ENCODE measurements around the gene INHBA. TPM values are rescaled to one million over a fixed set of nuclear protein-coding genes. Genes with fewer than 3 reads are reported as not detected.

Gene INHBA
- total RNA-seq, 2 experiments from 2014 or later, result not detected

- no peak overlapping the region for H3K27ac Mint-ChIP-seq
- ChIA-PET POLR2A (no interaction called here), CTCF (no interaction called here)
- no peak overlapping the region for H3K4me3 Mint-ChIP-seq
- no peaks in the 10 kb centered on the region for H3K9me3 Mint-ChIP-seq
- H3K36me3 Mint-ChIP-seq (ENCODE audit: low read depth), result no peaks in the 10 kb centered on the region
- H3K27me3 Mint-ChIP-seq, result peaks cover 5% of the 10 kb centered on the region
- DNase-seq, result no peak
- no peaks in the 10 kb centered on the region for H3K4me1 Mint-ChIP-seq
These were observed 10.6 kb downstream of the INHBA start for GRCh38 chr7:41692251-41692650.

GRCh38 chr7:41691286-41692190 is 11.4 kb downstream of the INHBA start:
- H3K4me1 Mint-ChIP-seq, result no peaks in the 10 kb centered on the region
- H3K27me3 Mint-ChIP-seq, result peaks cover 5% of the 10 kb centered on the region
- H3K4me3 Mint-ChIP-seq, result no peak overlapping the region
- H3K9me3 Mint-ChIP-seq, result no peaks in the 10 kb centered on the region
- H3K36me3 Mint-ChIP-seq (ENCODE audit: low read depth), result no peaks in the 10 kb centered on the region
- ChIA-PET CTCF (interaction anchor here (0.8 kb wide), 1 partner anchor 833 kb away, joined by 5 read pairs; no protein-coding TSS in a partner anchor), POLR2A (no interaction called here)
- DNase-seq, result no peak
- no peak overlapping the region for H3K27ac Mint-ChIP-seq

- Mint-ChIP-seq H3K36me3 (ENCODE audit: low read depth) (no peaks in the 10 kb centered on the region), H3K27ac (no peak overlapping the region), H3K27me3 (peaks cover 2% of the 10 kb centered on the region), H3K9me3 (no peaks in the 10 kb centered on the region), H3K4me3 (no peak overlapping the region), H3K4me1 (no peaks in the 10 kb centered on the region)
- DNase-seq, result no peak
- ChIA-PET POLR2A (no interaction called here), CTCF (no interaction called here)
These were observed 13.1 kb downstream of the INHBA start for GRCh38 chr7:41689815-41690214.

- H3K36me3 Mint-ChIP-seq (ENCODE audit: low read depth), result no peaks in the 10 kb centered on the region
- H3K4me1 Mint-ChIP-seq, result no peaks in the 10 kb centered on the region
- ChIA-PET POLR2A (no interaction called here), CTCF (no interaction called here)
- no peak overlapping the region for H3K27ac Mint-ChIP-seq
- no peak for DNase-seq
- no peak overlapping the region for H3K4me3 Mint-ChIP-seq
- H3K9me3 Mint-ChIP-seq, result no peaks in the 10 kb centered on the region
- H3K27me3 Mint-ChIP-seq, result peaks cover 4% of the 10 kb centered on the region
These were observed 14.0 kb downstream of the INHBA start for GRCh38 chr7:41688906-41689305.

GRCh38 chr7:41688012-41688625 is 14.8 kb downstream of the INHBA start:
- no peak for DNase-seq
- peaks cover 4% of the 10 kb centered on the region for H3K27me3 Mint-ChIP-seq
- no peak overlapping the region for H3K4me3 Mint-ChIP-seq
- ChIA-PET POLR2A (no interaction called here), CTCF (no interaction called here)
- no peaks in the 10 kb centered on the region for H3K36me3 Mint-ChIP-seq (ENCODE audit: low read depth)
- H3K4me1 Mint-ChIP-seq, result no peaks in the 10 kb centered on the region
- no peaks in the 10 kb centered on the region for H3K9me3 Mint-ChIP-seq
- H3K27ac Mint-ChIP-seq, result no peak overlapping the region

- H3K9me3 Mint-ChIP-seq, result no peaks in the 10 kb centered on the region
- no peak overlapping the region for H3K4me3 Mint-ChIP-seq
- DNase-seq, result no peak
- H3K36me3 Mint-ChIP-seq (ENCODE audit: low read depth), result no peaks in the 10 kb centered on the region
- POLR2A ChIA-PET, result no interaction called here
- CTCF ChIA-PET, result no interaction called here
- H3K4me1 Mint-ChIP-seq, result no peaks in the 10 kb centered on the region
- H3K27me3 Mint-ChIP-seq, result peaks cover 2% of the 10 kb centered on the region
- H3K27ac Mint-ChIP-seq, result no peak overlapping the region
These were observed 17.2 kb downstream of the INHBA start for GRCh38 chr7:41685684-41686083.

- Mint-ChIP-seq H3K27ac (no peak overlapping the region), H3K36me3 (ENCODE audit: low read depth) (no peaks in the 10 kb centered on the region), H3K4me3 (no peak overlapping the region), H3K27me3 (peaks cover 2% of the 10 kb centered on the region), H3K9me3 (no peaks in the 10 kb centered on the region), H3K4me1 (no peaks in the 10 kb centered on the region)
- DNase-seq, result no peak
- ChIA-PET CTCF (interaction anchor here (1.4 kb wide), 1 partner anchor 14 kb away, joined by 3 read pairs; no protein-coding TSS in a partner anchor), POLR2A (no interaction called here)
These were observed 20.5 kb downstream of the INHBA start for GRCh38 chr7:41682422-41682821.

- H3K4me1 Mint-ChIP-seq, result no peaks in the 10 kb centered on the region
- ChIA-PET POLR2A (no interaction called here), CTCF (interaction anchor here (0.8 kb wide), 1 partner anchor 17 kb away, joined by 3 read pairs; no protein-coding TSS in a partner anchor)
- DNase-seq, result no peak
- H3K4me3 Mint-ChIP-seq, result no peak overlapping the region
- H3K9me3 Mint-ChIP-seq, result no peaks in the 10 kb centered on the region
- H3K27ac Mint-ChIP-seq, result no peak overlapping the region
- peaks cover 1% of the 10 kb centered on the region for H3K27me3 Mint-ChIP-seq
- H3K36me3 Mint-ChIP-seq (ENCODE audit: low read depth), result no peaks in the 10 kb centered on the region
These were observed 23.3 kb downstream of the INHBA start for GRCh38 chr7:41679566-41679965.

GRCh38 chr7:41674505-41675023 is 28.3 kb downstream of the INHBA start:
- POLR2A ChIA-PET, result no interaction called here
- Mint-ChIP-seq H3K27ac (no peak overlapping the region), H3K9me3 (peaks cover 2% of the 10 kb centered on the region), H3K36me3 (ENCODE audit: low read depth) (no peaks in the 10 kb centered on the region), H3K4me1 (no peaks in the 10 kb centered on the region), H3K4me3 (no peak overlapping the region), H3K27me3 (no peaks in the 10 kb centered on the region)
- CTCF ChIA-PET, result no interaction called here
- DNase-seq, result no peak

- Mint-ChIP-seq H3K27me3 (peaks cover 3% of the 10 kb centered on the region), H3K4me3 (no peak overlapping the region), H3K9me3 (no peaks in the 10 kb centered on the region), H3K36me3 (ENCODE audit: low read depth) (no peaks in the 10 kb centered on the region), H3K4me1 (no peaks in the 10 kb centered on the region), H3K27ac (no peak overlapping the region)
- DNase-seq, result no peak
- ChIA-PET CTCF (no interaction called here), POLR2A (no interaction called here)
These were observed 41.3 kb downstream of the INHBA start for GRCh38 chr7:41661596-41661995.

GRCh38 chr7:41659539-41659938 is 43.4 kb downstream of the INHBA start:
- no peak overlapping the region for H3K4me3 Mint-ChIP-seq
- H3K36me3 Mint-ChIP-seq (ENCODE audit: low read depth), result no peaks in the 10 kb centered on the region
- no peaks in the 10 kb centered on the region for H3K9me3 Mint-ChIP-seq
- no peak overlapping the region for H3K27ac Mint-ChIP-seq
- H3K27me3 Mint-ChIP-seq, result peaks cover 3% of the 10 kb centered on the region
- ChIA-PET POLR2A (no interaction called here), CTCF (no interaction called here)
- H3K4me1 Mint-ChIP-seq, result no peaks in the 10 kb centered on the region
- no peak for DNase-seq

- DNase-seq, result no peak
- Mint-ChIP-seq H3K27me3 (peaks cover 3% of the 10 kb centered on the region), H3K4me3 (no peak overlapping the region), H3K4me1 (no peaks in the 10 kb centered on the region), H3K9me3 (no peaks in the 10 kb centered on the region), H3K36me3 (ENCODE audit: low read depth) (no peaks in the 10 kb centered on the region), H3K27ac (no peak overlapping the region)
- CTCF ChIA-PET, result no interaction called here
- POLR2A ChIA-PET, result no interaction called here
These were observed 46.5 kb downstream of the INHBA start for GRCh38 chr7:41656366-41656765.

- no peaks in the 10 kb centered on the region for H3K9me3 Mint-ChIP-seq
- no peak for DNase-seq
- ChIA-PET CTCF (no interaction called here), POLR2A (no interaction called here)
- no peak overlapping the region for H3K4me3 Mint-ChIP-seq
- peaks cover 3% of the 10 kb centered on the region for H3K27me3 Mint-ChIP-seq
- no peaks in the 10 kb centered on the region for H3K4me1 Mint-ChIP-seq
- H3K36me3 Mint-ChIP-seq (ENCODE audit: low read depth), result no peaks in the 10 kb centered on the region
- no peak overlapping the region for H3K27ac Mint-ChIP-seq
These were observed 47.5 kb downstream of the INHBA start for GRCh38 chr7:41655426-41655825.

All from activated CD4-positive, alpha-beta T cell treated with anti-CD3 and anti-CD28 coated beads, Interleukin-2, amount 10 ng/mL, durations not matched to agents 7 days and 5 days (primary cell).